WTC11 (cell line): ENCODE results near the gene PTX4. TPM values are rescaled to one million over a fixed set of nuclear protein-coding genes. Genes with fewer than 3 reads are reported as not detected.

Experiments used
- AR ChIP-seq: fragments of 250-450 bp; sonication (Bioruptor Pico); IDR thresholded peaks from 2 replicates; pipeline ENCODE4 v1.9.0; 2021; ENCODE audit warnings: mild to moderate bottlenecking
- IRF1 ChIP-seq: sonication (generic); formaldehyde crosslinking; IDR thresholded peaks from 2 replicates; pipeline ENCODE4 v1.8.0; 2023; ENCODE audit warnings: missing genetic modification reagents
- NR1H2 ChIP-seq: sonication (generic); formaldehyde crosslinking; IDR thresholded peaks from 2 replicates; pipeline ENCODE4 v1.9.0; 2021; ENCODE audit warnings: mild to moderate bottlenecking, moderate library complexity, missing genetic modification reagents
- TEAD1 ChIP-seq: sonication (generic); formaldehyde crosslinking; IDR thresholded peaks from 2 replicates; pipeline ENCODE4 v1.8.0; 2022; ENCODE audit warnings: mild to moderate bottlenecking, missing genetic modification reagents
- TEAD4 ChIP-seq: sonication (generic); formaldehyde crosslinking; IDR thresholded peaks from 2 replicates; pipeline ENCODE4 v1.8.0; 2022; ENCODE audit warnings: mild to moderate bottlenecking, missing genetic modification reagents
- USF1 ChIP-seq: sonication (generic); formaldehyde crosslinking; IDR thresholded peaks from 2 replicates; pipeline ENCODE4 v1.8.0; 2022; ENCODE audit warnings: mild to moderate bottlenecking, missing genetic modification reagents
- ZNF232 ChIP-seq: sonication (generic); formaldehyde crosslinking; IDR thresholded peaks from 2 replicates; pipeline ENCODE4 v1.8.0; 2022; ENCODE audit warnings: mild to moderate bottlenecking, missing genetic modification reagents
- total RNA-seq: library from RNA; stranded (reverse); gene quantifications from 3 replicates; pipeline ENCODE4 v1.2.3, GENCODE V29; 2021
- TF ChIP-seq, protein P1 (sequence below): fragments of 250-450 bp; sonication (Bioruptor Pico); conservative IDR thresholded peaks from 2 replicates; pipeline ENCODE4 v1.9.0; 2021; ENCODE audit warnings: mild to moderate bottlenecking
- TF ChIP-seq, protein P2 (sequence below): sonication (generic); formaldehyde crosslinking; IDR thresholded peaks from 2 replicates; pipeline ENCODE4 v1.8.0; 2023; ENCODE audit warnings: mild to moderate bottlenecking, missing genetic modification reagents
- TF ChIP-seq, protein P3 (sequence below): sonication (generic); formaldehyde crosslinking; IDR thresholded peaks from 2 replicates; pipeline ENCODE4 v1.8.1; 2022; ENCODE audit warnings: low read depth, mild to moderate bottlenecking, moderate library complexity, missing genetic modification reagents, borderline replicate concordance
- TF ChIP-seq, protein P4 (sequence below): sonication (generic); formaldehyde crosslinking; IDR thresholded peaks from 2 replicates; pipeline ENCODE4 v1.8.1; 2023; ENCODE audit warnings: mild to moderate bottlenecking, missing genetic modification reagents, borderline replicate concordance
- TF ChIP-seq, protein P5 (sequence below): fragments of 250-450 bp; sonication (Bioruptor Pico); IDR thresholded peaks from 2 replicates; pipeline ENCODE4 v1.9.0; 2021; ENCODE audit warnings: mild to moderate bottlenecking, borderline replicate concordance
- TF ChIP-seq, protein P6 (sequence below): sonication (generic); formaldehyde crosslinking; IDR thresholded peaks from 2 replicates; pipeline ENCODE4 v1.8.1; 2022; ENCODE audit warnings: mild to moderate bottlenecking, moderate library complexity, missing genetic modification reagents

The PTX4 gene
- total RNA-seq, 1 experiment from 2014 or later: 0.26 TPM

DNA sequence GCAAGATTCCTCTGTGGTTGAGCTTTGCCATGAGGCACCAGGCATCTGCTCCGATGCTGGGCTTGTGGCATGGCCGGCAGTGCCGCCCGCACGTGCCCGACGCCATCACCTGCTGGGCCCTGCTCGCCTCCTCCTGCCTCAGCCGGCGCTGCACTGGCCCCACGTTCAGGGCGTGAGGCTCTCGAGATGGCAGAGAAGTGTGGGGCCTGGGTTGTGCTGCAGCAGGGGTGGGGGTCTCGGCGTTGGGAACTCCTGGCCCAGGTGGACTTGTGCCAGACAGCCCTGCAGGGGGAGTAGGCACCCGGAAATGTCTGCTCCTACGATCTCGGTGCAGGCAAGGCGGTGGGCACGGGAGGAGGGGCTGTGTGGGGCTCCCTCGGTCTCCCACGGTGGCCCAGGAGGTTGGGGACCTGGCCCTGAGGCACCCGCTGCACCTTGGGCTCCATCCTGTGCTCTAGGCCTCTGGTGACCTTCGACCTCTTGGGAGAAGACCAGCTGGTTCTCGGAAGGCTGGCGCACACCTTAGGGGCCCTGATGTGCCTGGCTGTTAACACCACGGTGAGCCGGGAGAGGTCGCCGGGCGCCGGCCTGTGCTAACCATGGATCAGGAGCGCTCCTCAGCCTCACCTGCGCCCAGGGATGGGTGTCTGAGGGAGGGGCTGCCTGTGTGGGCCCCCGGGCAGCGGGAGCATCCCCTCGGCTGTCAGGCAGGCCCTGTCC, 17.9 kb upstream of the PTX4 start (continued):
- TF ChIP-seq, protein P1, sequence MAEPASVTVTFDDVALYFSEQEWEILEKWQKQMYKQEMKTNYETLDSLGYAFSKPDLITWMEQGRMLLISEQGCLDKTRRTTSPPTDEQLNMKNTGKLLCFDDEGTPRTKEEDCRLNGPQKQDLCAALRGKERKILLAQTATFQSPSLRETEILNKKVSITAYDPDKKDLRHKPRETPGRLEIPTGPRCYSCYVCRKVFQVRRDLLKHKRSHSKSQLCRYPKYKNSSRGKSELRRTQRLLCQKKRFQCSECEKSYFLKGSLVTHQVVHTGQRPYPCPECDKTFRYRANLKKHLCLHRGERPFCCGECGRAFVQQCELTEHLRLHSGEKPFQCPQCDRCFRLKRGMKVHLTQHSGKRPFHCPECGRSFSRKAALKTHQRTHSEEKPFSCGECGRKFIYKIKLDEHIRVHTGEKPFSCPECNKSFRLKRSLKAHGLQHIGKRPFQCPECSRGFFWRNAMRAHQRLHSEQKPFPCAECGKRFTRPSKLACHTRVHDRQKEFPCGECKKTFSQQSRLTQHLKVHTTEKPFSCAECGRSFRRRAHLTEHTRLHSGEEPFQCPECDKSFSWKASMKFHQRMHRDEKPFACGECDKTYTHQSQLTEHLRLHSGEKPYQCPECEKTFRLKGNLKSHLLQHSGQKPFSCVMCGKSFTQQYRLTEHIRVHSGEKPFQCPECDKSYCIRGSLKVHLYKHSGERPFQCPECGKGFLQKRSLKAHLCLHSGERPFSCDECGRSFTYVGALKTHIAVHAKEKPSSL (CRISPR knock-in tag): no peak
- no peak for TF ChIP-seq IRF1
- TF ChIP-seq, protein P2, sequence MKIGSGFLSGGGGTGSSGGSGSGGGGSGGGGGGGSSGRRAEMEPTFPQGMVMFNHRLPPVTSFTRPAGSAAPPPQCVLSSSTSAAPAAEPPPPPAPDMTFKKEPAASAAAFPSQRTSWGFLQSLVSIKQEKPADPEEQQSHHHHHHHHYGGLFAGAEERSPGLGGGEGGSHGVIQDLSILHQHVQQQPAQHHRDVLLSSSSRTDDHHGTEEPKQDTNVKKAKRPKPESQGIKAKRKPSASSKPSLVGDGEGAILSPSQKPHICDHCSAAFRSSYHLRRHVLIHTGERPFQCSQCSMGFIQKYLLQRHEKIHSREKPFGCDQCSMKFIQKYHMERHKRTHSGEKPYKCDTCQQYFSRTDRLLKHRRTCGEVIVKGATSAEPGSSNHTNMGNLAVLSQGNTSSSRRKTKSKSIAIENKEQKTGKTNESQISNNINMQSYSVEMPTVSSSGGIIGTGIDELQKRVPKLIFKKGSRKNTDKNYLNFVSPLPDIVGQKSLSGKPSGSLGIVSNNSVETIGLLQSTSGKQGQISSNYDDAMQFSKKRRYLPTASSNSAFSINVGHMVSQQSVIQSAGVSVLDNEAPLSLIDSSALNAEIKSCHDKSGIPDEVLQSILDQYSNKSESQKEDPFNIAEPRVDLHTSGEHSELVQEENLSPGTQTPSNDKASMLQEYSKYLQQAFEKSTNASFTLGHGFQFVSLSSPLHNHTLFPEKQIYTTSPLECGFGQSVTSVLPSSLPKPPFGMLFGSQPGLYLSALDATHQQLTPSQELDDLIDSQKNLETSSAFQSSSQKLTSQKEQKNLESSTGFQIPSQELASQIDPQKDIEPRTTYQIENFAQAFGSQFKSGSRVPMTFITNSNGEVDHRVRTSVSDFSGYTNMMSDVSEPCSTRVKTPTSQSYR (CRISPR knock-in tag): no peak
- TF ChIP-seq, protein P3, sequence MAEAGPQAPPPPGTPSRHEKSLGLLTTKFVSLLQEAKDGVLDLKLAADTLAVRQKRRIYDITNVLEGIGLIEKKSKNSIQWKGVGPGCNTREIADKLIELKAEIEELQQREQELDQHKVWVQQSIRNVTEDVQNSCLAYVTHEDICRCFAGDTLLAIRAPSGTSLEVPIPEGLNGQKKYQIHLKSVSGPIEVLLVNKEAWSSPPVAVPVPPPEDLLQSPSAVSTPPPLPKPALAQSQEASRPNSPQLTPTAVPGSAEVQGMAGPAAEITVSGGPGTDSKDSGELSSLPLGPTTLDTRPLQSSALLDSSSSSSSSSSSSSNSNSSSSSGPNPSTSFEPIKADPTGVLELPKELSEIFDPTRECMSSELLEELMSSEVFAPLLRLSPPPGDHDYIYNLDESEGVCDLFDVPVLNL (CRISPR knock-in tag): no peak
- no peak for TF ChIP-seq ZNF232
- no peak for TF ChIP-seq TEAD1 (CRISPR knock-in tag)
- TF ChIP-seq AR (CRISPR knock-in tag): no peak
- TF ChIP-seq, protein P4, sequence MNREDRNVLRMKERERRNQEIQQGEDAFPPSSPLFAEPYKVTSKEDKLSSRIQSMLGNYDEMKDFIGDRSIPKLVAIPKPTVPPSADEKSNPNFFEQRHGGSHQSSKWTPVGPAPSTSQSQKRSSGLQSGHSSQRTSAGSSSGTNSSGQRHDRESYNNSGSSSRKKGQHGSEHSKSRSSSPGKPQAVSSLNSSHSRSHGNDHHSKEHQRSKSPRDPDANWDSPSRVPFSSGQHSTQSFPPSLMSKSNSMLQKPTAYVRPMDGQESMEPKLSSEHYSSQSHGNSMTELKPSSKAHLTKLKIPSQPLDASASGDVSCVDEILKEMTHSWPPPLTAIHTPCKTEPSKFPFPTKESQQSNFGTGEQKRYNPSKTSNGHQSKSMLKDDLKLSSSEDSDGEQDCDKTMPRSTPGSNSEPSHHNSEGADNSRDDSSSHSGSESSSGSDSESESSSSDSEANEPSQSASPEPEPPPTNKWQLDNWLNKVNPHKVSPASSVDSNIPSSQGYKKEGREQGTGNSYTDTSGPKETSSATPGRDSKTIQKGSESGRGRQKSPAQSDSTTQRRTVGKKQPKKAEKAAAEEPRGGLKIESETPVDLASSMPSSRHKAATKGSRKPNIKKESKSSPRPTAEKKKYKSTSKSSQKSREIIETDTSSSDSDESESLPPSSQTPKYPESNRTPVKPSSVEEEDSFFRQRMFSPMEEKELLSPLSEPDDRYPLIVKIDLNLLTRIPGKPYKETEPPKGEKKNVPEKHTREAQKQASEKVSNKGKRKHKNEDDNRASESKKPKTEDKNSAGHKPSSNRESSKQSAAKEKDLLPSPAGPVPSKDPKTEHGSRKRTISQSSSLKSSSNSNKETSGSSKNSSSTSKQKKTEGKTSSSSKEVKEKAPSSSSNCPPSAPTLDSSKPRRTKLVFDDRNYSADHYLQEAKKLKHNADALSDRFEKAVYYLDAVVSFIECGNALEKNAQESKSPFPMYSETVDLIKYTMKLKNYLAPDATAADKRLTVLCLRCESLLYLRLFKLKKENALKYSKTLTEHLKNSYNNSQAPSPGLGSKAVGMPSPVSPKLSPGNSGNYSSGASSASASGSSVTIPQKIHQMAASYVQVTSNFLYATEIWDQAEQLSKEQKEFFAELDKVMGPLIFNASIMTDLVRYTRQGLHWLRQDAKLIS (CRISPR knock-in tag): no peak
- no peak for TF ChIP-seq NR1H2 (CRISPR knock-in tag)
- no peak for TF ChIP-seq TEAD4 (CRISPR knock-in tag)
- TF ChIP-seq, protein P5, sequence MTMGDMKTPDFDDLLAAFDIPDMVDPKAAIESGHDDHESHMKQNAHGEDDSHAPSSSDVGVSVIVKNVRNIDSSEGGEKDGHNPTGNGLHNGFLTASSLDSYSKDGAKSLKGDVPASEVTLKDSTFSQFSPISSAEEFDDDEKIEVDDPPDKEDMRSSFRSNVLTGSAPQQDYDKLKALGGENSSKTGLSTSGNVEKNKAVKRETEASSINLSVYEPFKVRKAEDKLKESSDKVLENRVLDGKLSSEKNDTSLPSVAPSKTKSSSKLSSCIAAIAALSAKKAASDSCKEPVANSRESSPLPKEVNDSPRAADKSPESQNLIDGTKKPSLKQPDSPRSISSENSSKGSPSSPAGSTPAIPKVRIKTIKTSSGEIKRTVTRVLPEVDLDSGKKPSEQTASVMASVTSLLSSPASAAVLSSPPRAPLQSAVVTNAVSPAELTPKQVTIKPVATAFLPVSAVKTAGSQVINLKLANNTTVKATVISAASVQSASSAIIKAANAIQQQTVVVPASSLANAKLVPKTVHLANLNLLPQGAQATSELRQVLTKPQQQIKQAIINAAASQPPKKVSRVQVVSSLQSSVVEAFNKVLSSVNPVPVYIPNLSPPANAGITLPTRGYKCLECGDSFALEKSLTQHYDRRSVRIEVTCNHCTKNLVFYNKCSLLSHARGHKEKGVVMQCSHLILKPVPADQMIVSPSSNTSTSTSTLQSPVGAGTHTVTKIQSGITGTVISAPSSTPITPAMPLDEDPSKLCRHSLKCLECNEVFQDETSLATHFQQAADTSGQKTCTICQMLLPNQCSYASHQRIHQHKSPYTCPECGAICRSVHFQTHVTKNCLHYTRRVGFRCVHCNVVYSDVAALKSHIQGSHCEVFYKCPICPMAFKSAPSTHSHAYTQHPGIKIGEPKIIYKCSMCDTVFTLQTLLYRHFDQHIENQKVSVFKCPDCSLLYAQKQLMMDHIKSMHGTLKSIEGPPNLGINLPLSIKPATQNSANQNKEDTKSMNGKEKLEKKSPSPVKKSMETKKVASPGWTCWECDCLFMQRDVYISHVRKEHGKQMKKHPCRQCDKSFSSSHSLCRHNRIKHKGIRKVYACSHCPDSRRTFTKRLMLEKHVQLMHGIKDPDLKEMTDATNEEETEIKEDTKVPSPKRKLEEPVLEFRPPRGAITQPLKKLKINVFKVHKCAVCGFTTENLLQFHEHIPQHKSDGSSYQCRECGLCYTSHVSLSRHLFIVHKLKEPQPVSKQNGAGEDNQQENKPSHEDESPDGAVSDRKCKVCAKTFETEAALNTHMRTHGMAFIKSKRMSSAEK (CRISPR knock-in tag): no peak
- no peak for TF ChIP-seq USF1 (CRISPR knock-in tag)
- TF ChIP-seq, protein P6, sequence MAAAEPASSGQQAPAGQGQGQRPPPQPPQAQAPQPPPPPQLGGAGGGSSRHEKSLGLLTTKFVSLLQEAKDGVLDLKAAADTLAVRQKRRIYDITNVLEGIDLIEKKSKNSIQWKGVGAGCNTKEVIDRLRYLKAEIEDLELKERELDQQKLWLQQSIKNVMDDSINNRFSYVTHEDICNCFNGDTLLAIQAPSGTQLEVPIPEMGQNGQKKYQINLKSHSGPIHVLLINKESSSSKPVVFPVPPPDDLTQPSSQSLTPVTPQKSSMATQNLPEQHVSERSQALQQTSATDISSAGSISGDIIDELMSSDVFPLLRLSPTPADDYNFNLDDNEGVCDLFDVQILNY (CRISPR knock-in tag): no peak
